ENCODE measurements around the gene THSD4.
"Not testable (repeated sequence)": the region's sequence is repeated elsewhere in the genome, so short reads cannot be mapped to it uniquely, and the experiment has no call there.

Gene THSD4

DNA sequence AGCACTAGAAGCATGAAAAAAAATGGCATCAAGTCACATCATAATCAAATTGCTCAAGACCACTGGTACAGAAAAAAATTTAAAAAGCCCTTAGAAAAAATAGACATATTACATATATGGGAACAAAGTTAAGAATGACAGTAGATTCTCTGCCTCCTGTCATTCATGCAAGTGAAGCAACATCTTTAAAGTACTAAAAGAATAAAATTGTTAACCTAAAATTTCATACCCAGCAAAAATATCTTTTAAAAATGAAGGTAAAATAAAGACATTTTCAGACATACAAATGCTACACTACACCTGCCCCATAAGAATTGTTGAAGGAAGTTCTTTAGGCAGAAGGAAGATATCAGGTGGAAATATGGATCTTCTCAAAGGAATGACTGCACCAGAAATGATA is 55.9 kb downstream of the THSD4 start:
- TF ChIP-seq EZH2phosphoT487 (IDR thresholded peaks at IDR 0.05; ENCODE audit: borderline replicate concordance): no peak
- TF ChIP-seq, protein P1, sequence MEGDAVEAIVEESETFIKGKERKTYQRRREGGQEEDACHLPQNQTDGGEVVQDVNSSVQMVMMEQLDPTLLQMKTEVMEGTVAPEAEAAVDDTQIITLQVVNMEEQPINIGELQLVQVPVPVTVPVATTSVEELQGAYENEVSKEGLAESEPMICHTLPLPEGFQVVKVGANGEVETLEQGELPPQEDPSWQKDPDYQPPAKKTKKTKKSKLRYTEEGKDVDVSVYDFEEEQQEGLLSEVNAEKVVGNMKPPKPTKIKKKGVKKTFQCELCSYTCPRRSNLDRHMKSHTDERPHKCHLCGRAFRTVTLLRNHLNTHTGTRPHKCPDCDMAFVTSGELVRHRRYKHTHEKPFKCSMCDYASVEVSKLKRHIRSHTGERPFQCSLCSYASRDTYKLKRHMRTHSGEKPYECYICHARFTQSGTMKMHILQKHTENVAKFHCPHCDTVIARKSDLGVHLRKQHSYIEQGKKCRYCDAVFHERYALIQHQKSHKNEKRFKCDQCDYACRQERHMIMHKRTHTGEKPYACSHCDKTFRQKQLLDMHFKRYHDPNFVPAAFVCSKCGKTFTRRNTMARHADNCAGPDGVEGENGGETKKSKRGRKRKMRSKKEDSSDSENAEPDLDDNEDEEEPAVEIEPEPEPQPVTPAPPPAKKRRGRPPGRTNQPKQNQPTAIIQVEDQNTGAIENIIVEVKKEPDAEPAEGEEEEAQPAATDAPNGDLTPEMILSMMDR (conservative IDR thresholded peaks at IDR 0.05; ENCODE audit: low read length): no peak
- Histone ChIP-seq H2AFZ (ENCODE audit: low read length) (no peak overlapping the region), H4K20me1 (ENCODE audit: insufficient read depth, low read length, poor library complexity, severe bottlenecking) (no peaks in the 10 kb centered on the region), H3K9ac (ENCODE audit: low read depth, low read length, poor library complexity, severe bottlenecking) (no peak overlapping the region), H3K4me3 (ENCODE audit: low read length, poor library complexity, severe bottlenecking) (no peak overlapping the region), H3K4me2 (ENCODE audit: low read depth, low read length, poor library complexity, severe bottlenecking) (no peak overlapping the region), H3K9me3 (ENCODE audit: insufficient read depth, low read depth, low read length) (no peaks in the 10 kb centered on the region; the same call in 1 of the 2 replicates), H3K4me1 (ENCODE audit: insufficient read depth, low read length, poor library complexity, severe bottlenecking) (no peaks in the 10 kb centered on the region), H3K27me3 (ENCODE audit: insufficient read depth, low read length, poor library complexity, severe bottlenecking) (peaks cover 6% of the 10 kb centered on the region), H3F3A (ENCODE audit: low read depth) (no peaks in the 10 kb centered on the region), H3K36me3 (ENCODE audit: insufficient read depth, low read length) (no peaks in the 10 kb centered on the region), H3K79me2 (ENCODE audit: insufficient read depth, low read length) (no peaks in the 10 kb centered on the region), H3K9me2 (replicated peaks; ENCODE audit: low read depth, low read length) (no peaks in the 10 kb centered on the region)

DNA sequence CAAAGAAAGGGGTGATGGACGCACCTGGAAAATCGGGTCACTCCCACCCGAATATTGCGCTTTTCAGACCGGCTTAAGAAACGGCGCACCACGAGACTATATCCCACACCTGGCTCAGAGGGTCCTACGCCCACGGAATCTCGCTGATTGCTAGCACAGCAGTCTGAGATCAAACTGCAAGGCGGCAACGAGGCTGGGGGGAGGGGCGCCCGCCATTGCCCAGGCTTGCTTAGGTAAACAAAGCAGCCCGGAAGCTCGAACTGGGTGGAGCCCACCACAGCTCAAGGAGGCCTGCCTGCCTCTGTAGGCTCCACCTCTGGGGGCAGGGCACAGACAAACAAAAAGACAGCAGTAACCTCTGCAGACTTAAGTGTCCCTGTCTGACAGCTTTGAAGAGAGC is 59.1 kb downstream of the THSD4 start:
- H3K4me3 ChIP-seq (ENCODE audit: low read length, poor library complexity, severe bottlenecking); H2AFZ ChIP-seq (ENCODE audit: low read length): not testable (repeated sequence)

DNA sequence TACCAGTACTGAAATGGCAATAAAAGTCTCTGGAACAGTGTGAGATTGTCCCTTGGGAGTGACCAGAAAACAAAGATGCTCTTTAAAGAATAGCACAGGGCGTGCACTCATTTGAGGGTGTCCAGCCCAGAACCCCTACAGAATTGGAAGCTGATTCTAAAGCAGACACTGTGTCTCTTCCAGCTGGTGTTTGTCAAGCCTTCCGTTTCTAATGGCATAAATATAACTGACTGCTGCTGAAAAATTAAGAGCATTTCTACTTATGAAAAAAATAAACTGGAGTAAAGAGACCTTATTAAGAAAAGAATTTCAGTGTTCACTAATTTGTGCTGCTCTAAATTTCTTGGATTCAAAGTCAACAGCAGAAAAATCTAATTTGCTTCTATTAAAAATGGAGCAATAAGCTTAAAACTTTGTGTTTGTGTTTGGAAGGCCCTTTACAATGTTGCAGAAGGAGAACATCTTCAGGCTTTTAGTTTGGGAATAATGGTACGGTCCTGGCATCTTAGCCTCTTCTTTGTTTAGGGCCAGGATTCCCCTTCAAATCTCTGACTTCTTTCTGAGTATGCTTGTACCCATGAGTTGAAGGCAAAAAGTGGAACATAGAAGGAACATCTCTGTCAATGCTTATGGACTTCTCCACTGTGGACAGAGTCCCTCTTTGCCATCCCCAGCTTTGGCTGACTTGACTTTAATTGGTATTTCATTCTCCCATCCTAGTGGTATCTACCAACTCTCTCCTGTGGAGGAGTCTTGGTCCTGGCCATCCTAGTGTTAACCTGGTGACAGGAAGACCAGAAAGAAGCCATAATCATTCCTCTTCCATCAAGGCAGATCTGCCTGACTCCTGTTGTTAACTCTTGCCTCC is 65.9 kb downstream of the THSD4 start:
- no peaks in the 10 kb centered on the region for H3K4me1 ChIP-seq (ENCODE audit: insufficient read depth, low read length, poor library complexity, severe bottlenecking)
- no peaks in the 10 kb centered on the region for H4K20me1 ChIP-seq (ENCODE audit: insufficient read depth, low read length, poor library complexity, severe bottlenecking)
- H2AFZ ChIP-seq (ENCODE audit: low read length): no peak overlapping the region
- H3K4me3 ChIP-seq (ENCODE audit: low read length, poor library complexity, severe bottlenecking): no peak overlapping the region
- H3K4me2 ChIP-seq (ENCODE audit: low read depth, low read length, poor library complexity, severe bottlenecking): no peak overlapping the region
- no peaks in the 10 kb centered on the region for H3K27me3 ChIP-seq (ENCODE audit: insufficient read depth, low read length, poor library complexity, severe bottlenecking)
- H3K36me3 ChIP-seq (ENCODE audit: insufficient read depth, low read length): no peaks in the 10 kb centered on the region
- TF ChIP-seq, protein P1 (conservative IDR thresholded peaks at IDR 0.05; ENCODE audit: low read length): no peak
- no peak for TF ChIP-seq EZH2phosphoT487 (IDR thresholded peaks at IDR 0.05; ENCODE audit: borderline replicate concordance)
- no peaks in the 10 kb centered on the region for H3F3A ChIP-seq (ENCODE audit: low read depth)
- no peak overlapping the region for H3K9ac ChIP-seq (ENCODE audit: low read depth, low read length, poor library complexity, severe bottlenecking)
- no peaks in the 10 kb centered on the region for H3K79me2 ChIP-seq (ENCODE audit: insufficient read depth, low read length)
- H3K9me3 ChIP-seq (ENCODE audit: insufficient read depth, low read depth, low read length): no peaks in the 10 kb centered on the region
- no peaks in the 10 kb centered on the region for H3K9me2 ChIP-seq (replicated peaks; ENCODE audit: low read depth, low read length)

More for the DNA sequence above, 59.1 kb downstream of the THSD4 start:
- not testable (repeated sequence) for H3K27me3 ChIP-seq (ENCODE audit: insufficient read depth, low read length, poor library complexity, severe bottlenecking); H3K4me1 ChIP-seq (ENCODE audit: insufficient read depth, low read length, poor library complexity, severe bottlenecking); H3K4me2 ChIP-seq (ENCODE audit: low read depth, low read length, poor library complexity, severe bottlenecking); H3K79me2 ChIP-seq (ENCODE audit: insufficient read depth, low read length); H3K9ac ChIP-seq (ENCODE audit: low read depth, low read length, poor library complexity, severe bottlenecking); H3K9me3 ChIP-seq (ENCODE audit: insufficient read depth, low read depth, low read length); H3F3A ChIP-seq (ENCODE audit: low read depth); H4K20me1 ChIP-seq (ENCODE audit: insufficient read depth, low read length, poor library complexity, severe bottlenecking); H3K36me3 ChIP-seq (ENCODE audit: insufficient read depth, low read length); H3K9me2 ChIP-seq (replicated peaks; ENCODE audit: low read depth, low read length)

DNA sequence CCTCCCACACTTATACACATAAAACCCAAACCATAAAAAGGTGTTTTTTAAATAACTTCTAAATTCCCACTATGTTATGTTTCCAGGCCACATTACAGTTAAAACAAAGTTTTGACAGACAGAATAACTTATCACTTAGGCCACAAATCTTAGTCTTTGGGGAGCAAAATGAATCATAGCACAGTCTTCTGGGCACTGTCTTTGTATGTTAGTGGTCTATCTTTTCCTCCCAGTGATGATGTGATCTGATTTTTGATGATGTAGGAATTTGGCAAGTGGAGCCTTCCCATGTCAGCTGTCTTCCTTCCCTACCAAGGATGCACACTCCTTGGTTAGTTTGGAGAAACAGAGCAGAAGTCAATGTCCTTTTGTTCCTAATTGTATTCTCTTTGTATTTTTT is 67.3 kb downstream of the THSD4 start:
- TF ChIP-seq, protein P1 (conservative IDR thresholded peaks at IDR 0.05; ENCODE audit: low read length): no peak
- TF ChIP-seq EZH2phosphoT487 (IDR thresholded peaks at IDR 0.05; ENCODE audit: borderline replicate concordance): no peak
- Histone ChIP-seq H3K9me2 (replicated peaks; ENCODE audit: low read depth, low read length) (no peaks in the 10 kb centered on the region), H4K20me1 (ENCODE audit: insufficient read depth, low read length, poor library complexity, severe bottlenecking) (no peaks in the 10 kb centered on the region), H3K79me2 (ENCODE audit: insufficient read depth, low read length) (no peaks in the 10 kb centered on the region), H2AFZ (ENCODE audit: low read length) (no peak overlapping the region), H3K9me3 (ENCODE audit: insufficient read depth, low read depth, low read length) (no peaks in the 10 kb centered on the region), H3K4me3 (ENCODE audit: low read length, poor library complexity, severe bottlenecking) (no peak overlapping the region), H3F3A (ENCODE audit: low read depth) (no peaks in the 10 kb centered on the region), H3K4me1 (ENCODE audit: insufficient read depth, low read length, poor library complexity, severe bottlenecking) (no peaks in the 10 kb centered on the region), H3K9ac (ENCODE audit: low read depth, low read length, poor library complexity, severe bottlenecking) (no peak overlapping the region), H3K27me3 (ENCODE audit: insufficient read depth, low read length, poor library complexity, severe bottlenecking) (no peaks in the 10 kb centered on the region), H3K36me3 (ENCODE audit: insufficient read depth, low read length) (no peaks in the 10 kb centered on the region), H3K4me2 (ENCODE audit: low read depth, low read length, poor library complexity, severe bottlenecking) (no peak overlapping the region)

Measured in Loucy (cell line).